Activated T-helper 1 cell treated with anti-CD3 and anti-CD28 coated beads, Interleukin-2, amount 50 U/mL, for 16 hours (primary cell): ENCODE data around the gene AFF1.
"Not testable (repeated sequence)": the region's sequence is repeated elsewhere in the genome, so short reads cannot be mapped to it uniquely, and the experiment has no call there.

Experiments
- DNase-seq, 2 donors: peaks; one replicate each; pipeline ENCODE4 v3.0.0-alpha.2; 2020; ENCODE audit warnings: low read depth in 1 of 2, low spot score in 1 of 2

Gene AFF1

DNA sequence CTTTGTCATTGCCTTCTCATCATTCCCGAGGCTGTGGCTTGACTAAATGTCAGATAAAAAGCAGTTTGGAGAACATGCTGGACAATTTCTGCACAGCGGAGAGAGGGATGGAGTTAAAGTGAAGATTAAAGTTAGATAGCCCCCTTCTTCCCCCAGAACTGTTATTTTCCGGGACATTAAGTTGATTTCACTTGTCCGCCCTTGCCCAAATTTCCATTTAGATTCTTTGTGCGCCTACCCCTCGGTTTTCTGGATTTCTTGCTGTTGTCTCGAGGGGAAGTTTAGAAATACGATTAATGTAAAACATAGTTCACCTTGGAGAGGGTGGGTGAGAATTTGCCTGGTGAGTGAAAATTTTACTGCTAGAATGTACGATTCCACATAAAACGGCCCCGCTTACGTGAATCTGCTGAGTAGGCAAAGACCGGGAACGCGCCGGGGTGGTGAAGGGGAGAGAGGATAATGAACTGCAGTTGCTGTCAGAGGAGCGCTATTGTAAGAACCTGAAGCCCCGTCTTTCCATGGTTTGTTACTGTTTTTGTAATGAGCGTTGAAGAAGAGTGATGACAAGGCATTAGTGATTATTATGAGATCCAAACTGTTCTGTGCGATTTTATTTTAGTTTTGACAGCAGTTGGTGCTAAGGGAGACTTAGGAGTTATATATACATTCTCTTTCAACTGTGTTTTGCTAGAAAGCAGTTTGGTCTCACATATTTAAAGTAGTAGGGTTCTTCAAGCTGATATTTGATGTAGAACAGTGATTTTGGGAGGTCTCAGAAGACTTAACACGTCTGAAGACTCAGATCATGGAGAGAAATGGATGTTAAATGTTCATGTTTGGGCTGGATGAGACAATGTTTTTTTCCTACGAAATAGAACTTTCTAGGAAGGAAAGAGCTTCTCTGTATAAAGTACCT, 73.0 kb downstream of the AFF1 start:
- DNase-seq, result no peak

DNA sequence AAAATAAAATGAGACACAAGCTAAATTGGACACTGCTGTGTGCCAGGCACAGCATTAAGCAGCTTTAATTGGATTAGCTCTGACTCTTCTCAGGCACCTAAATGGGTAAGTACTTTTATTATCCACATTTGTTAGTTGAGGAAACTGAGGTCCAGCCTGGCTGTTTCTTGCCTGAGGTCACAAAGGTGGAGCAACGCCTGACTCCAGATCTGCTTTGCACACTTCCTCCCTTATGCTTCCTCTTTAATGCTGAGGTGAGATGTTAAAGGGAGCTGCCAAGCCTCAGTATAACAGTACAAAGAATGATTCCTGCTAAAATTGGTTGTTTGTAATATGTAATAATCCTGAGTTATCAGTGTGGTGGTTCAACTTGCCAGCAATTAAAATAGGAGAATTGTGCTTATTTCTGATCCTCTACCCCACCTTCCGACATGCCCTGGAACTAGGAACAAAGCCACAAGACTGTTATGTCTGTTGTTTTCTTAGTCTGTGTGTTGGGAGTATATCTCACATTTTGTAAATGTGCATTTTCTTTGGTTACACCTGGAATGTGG, 74.4 kb downstream of the AFF1 start:
- no peak for DNase-seq

DNA sequence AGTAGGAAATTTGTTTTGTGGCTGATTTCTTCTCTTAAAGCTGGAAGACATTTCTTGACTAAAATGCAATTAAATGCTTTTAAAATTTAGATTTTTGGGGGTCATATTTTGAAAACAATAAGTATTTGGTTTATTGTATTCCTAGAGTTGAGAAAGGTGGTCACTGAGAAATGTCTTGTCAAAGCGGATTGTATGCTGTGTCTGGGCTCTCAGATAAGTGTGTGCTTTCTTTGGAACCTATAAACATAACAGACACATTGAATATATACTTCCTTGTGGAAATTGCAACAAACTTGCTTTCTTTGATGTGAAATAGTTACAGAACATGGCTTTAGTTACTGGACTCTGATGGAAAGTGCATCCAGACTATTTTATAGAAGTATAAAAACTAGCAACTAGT, 75.4 kb downstream of the AFF1 start:
- no peak for DNase-seq

DNA sequence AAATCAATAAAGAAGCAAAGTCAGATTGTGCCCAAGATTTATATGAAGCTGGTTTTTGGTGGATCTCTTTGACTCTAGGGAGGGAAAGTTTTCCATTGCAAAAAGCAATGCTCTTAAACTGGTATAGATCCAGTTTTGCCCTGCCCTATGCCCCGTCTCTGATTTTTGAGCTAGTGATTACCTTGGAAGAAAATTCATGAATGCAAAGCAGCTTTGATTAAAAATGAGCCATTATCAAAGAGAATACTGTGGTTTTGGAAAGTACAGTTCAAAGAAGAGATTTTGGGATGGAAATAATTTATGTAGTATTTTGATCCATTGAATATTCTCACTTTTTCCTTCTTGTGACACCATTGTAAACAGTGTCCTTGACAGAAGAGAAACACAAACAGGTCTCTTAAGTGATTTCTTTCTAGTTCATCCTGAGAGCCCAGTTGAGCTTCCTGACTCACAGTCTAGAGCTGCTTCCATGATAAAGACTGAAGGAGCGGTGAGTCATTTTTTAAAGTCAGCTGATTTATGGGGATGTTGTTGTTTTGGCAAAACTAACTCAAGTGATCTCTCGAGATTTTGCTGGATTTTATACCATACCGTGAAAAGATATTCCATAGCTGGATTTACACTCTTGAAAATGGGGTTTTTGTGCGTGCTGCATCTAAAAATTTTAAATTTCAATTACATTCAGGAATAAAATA, 76.7 kb downstream of the AFF1 start:
- DNase-seq, result no peak

DNA sequence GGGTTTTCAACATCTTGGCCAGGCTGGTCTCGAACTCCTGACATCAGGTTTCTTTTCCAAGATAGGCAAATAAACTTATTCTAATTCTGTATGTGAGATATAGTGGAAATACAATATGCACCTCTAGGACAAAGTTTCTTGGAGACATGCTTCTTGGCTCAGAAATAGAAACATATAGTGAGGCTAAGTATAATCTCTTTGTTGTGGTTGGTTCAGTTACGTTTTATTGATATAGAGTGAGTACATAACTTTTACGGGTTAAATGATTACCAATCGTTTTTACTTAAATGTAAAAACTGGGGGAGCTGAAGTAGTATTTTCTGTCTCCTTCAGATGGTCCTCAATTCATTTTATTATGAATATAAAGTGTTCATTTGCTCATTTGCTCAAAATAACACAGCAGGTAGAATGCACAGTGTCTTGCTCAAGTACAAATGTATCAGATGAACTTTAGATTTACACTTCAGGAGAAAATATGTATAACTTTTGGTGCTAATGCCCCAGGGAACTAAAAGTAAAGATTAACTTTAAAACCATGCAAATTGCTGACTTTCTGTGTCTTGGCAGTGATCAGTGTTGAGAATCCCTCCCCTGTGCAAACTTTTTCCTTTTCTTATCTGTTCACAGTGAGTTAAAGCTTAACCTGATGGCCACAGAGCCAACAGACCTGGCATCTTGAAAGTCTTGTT, 77.6 kb downstream of the AFF1 start:
- no peak for DNase-seq

DNA sequence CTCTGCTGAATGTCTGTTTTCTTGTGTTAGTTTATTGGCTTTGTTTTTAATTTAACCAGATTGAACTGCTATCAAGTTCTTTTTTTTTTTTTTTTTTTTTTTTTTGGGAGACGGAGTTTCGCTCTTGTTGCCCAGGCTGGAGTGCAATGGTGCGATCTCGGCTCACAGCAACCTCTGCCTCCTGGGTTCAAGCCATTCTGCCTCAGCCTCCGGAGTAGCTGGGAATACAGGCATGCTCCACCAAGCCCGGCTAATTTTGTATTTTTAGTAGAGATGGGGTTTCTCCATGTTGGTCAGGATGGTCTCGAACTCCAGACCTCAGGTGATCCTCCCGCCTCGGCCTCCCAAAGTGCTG, 78.1 kb downstream of the AFF1 start:
- not testable (repeated sequence) for DNase-seq

DNA sequence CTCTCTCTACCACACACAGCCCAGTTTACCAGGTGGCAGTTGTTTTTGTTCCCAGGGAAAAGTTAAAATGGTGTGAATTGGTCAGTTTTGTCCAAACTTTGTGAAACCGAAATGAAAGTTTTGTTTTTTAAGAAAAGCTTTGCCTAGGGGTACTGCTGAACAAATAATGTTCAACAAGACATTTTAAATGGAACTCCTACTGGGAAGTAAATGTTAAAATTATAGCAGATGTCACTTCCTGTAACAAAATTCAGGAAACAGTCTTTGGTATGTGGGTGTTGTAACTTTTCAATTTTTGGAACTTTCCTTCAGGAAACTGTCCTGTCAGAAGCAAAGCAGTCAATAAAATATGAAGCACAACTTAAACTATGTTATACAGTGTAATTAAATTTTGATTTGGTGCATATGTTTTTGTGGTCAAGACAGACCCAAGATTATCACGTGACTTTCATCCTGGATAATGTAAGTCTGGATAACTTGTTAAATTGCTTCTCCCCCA, 79.5 kb downstream of the AFF1 start:
- DNase-seq, result no peak

DNA sequence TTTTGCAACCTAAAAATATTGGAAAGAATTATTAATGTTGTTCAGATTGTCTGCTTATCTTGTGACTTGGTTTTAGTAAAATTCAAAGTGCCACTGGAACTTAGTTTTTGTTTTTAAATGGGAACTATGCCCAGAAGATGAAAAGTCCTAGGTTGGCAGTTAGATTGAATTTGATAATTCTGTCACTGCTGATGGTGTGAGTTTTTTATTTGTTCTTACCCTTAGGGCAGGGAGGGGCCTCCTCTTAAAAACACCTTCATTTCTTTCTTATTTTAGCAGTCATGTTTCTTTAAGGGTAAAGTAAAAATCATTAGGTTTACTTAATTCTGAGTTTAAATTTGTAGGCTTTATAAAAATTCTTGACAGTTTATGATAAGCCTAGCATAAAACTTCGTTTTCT, 80.6 kb downstream of the AFF1 start:
- DNase-seq, result no peak

DNA sequence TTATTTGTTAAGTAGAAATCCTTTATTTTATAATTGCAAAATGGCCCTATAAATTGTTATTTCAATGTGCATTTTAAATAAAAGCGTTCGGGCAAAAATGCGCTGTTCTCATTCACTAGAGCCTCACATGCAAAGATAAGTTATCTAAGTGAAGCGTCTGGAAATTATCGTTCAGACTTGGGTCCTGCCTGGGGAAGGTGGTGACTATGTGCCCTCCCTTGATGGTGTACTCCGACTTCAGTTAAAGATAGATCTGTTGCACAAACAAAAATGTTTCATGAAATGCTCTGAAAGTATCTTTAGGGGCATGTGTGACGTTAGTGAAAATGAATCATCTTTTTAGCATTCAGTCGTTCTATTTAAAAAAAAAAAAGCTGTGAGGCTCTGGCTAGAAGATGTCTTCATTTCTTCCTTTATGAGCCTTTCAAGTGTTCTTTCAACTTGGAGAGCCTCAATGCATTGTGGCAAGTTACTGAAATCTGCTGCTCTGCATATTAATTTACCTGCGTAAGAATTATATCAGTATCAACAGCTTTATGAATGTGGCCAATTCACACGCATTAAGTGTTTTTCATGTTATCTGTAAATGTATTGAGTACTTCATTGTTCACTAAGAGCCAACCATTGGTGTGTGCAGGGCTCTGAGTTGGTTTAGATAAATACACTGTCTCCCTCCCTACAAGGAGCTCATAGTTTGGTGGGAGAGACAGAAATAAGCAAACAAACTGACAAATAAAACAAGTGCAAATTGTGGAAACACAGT, 83.0 kb downstream of the AFF1 start:
- DNase-seq, result no peak

DNA sequence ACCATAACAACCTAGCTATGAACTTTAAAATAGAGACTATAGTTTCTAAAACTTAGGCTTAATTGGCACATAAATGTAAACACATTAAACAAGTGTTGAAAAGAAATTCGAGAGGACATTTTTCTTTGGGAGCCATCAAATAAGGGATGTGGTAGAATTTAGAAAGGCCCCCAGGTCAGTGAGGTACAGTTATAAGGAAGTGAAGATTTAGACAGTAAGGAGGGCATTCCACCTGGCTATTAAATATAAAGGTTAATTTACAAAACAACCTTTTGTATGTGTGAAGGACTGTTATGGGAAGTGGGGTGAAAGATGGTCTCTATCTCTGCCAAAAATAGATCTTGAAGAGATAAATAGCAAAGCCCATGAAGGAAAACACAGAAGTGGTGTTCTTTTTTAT, 83.9 kb downstream of the AFF1 start:
- DNase-seq, result no peak

DNA sequence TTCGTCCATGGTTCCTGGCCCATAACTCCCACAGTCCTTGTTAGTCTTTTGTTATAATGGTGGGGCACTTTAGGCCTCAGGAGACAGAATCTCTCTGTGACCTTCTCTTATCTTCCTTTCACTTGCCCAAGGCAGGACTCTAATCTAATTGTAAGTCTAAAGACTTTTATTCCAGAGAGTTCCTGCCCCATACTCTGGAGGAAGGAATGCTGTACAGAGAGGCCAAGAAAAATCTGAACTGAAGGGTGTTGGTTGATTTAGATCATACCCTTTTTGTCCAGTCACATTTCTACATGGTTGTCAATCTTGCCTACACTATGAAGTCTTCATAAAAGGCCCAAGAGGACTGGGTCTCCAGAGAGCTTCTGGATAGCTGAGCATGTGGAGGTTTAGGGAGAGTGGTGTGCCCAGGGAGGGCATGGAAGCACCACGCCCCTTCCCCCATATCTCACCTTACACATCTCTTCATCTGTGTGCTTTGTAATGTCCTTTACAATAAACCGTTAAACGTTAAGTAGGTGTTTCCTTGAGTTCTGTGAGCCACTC, 84.5 kb downstream of the AFF1 start:
- DNase-seq, result no peak

DNA sequence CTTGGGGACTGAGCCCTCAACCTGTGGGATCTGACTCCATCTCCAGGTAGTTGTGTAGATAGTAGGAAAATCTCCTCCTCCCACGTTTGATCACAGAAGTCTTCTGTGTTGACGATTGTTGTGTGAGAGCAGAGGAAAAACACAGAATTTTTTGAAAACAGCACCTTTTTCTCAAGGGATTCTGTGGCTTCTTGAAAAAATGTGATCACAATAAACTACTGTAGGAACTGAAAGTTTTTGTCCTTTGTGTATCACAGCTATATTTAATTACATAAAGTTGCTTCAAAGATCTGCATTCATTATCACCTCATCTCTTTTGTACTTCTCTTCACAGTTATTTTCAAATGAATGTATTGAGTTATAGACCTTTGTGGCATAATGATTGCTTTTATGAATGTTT, 85.1 kb downstream of the AFF1 start:
- no peak for DNase-seq

DNA sequence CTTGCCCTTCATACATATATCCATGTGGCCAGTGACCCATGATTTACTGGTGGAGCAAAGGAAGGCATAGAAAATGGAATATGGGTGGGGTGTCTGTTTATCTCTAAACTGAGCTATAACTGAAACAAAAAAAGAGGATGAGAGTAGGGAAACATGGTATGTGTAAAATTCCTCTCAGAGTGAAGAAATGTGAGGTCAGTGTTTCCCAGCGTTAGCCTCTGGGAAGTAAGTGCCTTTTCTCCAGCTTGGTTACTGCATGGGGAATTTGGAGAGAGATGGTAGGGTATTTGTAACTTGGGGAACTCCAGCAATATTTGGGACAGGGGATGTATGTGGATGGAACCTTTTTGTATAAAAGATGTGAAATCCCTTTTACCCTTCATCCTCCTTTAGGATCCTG, 89.4 kb downstream of the AFF1 start:
- DNase-seq, result no peak

DNA sequence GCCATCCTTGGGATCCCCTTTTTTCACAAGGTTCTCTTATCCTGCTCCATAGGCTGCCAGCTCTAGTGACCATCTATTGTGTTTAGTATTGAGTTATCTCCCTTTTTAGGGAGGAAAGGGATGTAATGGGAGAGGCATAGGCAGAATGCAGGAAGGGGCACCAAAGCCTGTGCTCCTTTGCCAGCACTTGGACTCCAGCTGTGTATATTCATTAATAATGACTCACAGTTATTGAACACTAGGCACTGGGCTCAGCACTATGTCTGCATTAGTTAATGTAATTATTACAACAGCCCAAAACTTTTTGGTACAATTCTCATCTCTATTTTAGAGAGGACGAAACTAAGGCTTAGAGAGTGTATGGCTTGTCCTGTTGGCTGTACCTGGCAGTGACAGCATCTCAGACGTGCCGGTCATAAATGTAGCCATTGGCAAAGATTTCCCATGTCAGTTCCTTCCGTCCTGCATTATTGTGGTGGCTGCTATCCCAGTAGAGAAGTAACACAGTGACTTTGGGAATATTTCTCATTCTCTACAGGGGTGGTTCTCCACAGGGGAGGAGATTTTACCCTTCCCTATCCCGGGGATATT, 90.3 kb downstream of the AFF1 start:
- DNase-seq, result no peak

DNA sequence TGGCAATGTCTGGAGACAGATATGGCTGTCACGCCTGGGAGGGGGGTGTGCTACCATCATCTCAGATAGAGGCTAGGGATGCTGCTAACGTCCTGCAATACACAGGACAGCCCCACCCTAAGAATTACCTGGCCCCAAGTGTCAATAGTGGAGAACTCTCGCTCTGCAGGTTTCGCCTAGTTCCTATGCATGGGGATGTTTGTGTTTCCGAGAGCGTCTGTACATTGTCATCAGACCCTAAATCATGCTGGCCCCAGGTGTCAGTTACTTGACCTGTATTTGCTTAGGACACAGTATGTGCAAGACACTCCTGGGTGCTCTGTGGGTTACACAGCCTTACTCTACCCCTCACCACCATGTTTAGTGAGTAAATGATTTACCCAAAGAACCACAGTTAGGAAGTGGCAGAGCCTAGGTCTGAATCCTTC, 90.8 kb downstream of the AFF1 start:
- DNase-seq, result no peak

DNA sequence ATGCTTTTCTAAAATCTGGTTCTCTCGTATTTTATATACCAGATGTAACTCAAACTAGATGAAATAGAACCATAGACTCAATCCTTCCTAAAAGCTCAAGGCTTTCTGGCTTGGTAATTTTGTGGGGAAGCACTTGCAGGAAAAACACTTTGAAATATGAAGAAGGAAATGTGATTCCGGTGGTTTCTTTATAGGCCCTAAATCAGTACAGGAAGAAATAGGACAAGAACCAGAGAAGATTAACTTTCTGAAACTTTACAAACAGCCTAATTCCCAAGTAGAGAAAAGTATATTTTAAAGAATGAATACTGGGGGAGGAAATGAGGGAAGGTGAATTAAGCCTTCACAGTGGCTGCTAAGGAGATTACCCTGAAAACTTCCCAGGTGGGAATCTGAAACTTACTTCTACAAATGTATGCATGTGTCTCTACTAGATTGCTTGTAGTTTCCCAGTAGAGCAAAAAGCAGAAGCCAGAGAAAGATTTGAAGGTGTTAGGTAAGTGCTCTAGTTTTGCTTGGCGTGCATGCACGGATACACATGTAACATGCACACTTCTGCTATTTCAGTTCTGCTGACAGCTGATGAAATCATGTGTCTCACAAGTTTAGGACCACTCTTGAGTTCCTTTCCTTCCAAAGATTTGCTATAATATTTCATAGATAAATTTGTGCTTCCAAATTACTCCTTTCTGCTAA, 92.1 kb downstream of the AFF1 start:
- DNase-seq, result no peak

DNA sequence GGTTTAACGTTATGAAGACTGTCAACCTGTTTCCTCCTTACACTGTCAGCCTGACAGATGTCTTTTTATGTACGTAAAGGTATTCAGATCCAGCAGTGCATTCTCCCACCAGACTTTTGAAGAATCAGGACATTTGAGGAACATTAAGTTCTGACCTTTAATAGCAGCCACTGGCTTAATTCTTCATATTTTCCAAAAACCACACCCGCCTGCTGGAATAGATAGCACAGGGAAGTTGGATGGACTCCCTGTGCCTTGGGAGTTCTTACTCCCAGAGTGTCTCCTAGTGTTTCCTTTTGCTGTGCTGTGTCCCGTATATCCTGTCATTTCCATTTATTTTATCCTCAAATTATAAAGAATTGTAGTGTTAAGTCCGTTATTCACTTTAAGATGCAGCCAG, 94.5 kb downstream of the AFF1 start:
- no peak for DNase-seq

DNA sequence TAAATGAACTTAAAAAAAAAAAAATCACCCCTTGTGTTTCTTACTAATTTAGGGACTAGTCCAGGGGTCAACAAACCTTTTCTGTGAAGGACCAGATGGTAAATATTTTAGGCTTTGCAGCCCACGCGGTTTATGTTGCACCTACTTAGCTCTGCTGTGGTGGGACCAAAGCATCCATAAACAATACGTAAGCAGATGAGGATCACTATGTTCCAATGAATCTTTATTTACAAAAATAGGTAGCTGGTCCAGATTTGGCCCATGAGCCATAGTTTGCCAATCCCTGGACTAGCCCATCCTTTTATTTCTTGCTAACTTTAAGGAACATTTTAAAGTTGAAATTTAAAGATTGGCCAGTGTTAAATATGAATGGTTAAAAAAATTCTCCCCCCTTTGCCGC, 95.3 kb downstream of the AFF1 start:
- DNase-seq, result no peak

DNA sequence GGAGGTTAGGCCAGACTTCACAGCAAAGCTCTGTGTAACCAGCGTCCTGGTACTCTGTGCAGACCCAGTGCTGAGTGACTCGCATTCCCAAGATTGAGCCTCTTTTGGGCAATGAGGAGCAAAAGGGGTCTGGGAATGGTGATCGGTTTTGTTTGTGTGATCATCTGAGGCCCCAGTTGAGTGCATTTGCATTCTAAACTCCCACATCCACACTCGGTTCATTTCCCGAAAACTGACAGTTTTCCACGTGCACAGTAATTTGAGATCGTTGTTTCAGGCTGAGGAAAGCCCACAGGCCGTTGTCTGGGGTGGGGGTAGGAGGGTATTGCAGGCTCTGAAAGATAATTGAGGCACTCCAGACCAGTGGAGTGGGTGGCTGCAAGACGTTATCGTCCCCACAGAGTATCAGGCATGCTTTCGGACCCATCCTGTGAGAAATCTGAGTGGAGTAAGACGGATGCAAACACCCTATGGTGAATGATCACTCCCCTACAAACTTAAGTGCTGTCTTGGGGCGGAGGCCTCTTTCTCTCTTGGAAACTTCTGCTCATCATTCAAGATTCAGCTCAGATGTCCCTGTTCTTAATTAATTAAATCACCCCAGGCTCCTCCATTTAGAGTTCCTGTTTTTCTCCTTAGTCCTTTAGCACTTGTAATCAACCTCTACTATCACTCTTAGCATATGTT, 96.1 kb downstream of the AFF1 start:
- no peak for DNase-seq
